ENCODE measurements around the gene PCDH7.

Gene PCDH7

DNA sequence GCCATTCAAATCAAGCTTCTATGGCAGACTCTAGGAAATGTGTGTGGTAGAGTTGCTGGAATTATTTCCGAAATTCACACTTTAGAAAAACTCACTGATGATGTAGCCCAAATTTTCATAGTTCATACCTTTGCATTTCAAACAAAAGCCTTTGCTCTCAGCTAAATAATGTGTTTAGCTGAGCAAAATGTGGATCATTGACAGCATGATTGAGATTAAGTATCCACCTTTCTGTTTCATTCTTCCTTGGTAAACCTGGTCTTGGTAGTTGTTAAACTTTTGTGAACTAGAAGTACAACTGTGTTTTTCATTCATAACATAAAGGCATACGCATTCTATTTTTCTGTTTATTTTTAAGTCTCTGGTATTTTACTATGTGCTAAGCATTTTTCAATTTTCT, 7.2 kb downstream of the PCDH7 start:
- H3K4me3 ChIP-seq (ENCODE audit: low read depth, low read length): no peak overlapping the region
- DNase-seq (ENCODE audit: low read depth): no peak
- TF ChIP-seq, protein P1, sequence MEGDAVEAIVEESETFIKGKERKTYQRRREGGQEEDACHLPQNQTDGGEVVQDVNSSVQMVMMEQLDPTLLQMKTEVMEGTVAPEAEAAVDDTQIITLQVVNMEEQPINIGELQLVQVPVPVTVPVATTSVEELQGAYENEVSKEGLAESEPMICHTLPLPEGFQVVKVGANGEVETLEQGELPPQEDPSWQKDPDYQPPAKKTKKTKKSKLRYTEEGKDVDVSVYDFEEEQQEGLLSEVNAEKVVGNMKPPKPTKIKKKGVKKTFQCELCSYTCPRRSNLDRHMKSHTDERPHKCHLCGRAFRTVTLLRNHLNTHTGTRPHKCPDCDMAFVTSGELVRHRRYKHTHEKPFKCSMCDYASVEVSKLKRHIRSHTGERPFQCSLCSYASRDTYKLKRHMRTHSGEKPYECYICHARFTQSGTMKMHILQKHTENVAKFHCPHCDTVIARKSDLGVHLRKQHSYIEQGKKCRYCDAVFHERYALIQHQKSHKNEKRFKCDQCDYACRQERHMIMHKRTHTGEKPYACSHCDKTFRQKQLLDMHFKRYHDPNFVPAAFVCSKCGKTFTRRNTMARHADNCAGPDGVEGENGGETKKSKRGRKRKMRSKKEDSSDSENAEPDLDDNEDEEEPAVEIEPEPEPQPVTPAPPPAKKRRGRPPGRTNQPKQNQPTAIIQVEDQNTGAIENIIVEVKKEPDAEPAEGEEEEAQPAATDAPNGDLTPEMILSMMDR (IDR thresholded peaks at IDR 0.05; ENCODE audit: low read depth, low read length, missing control alignments): no peak

DNA sequence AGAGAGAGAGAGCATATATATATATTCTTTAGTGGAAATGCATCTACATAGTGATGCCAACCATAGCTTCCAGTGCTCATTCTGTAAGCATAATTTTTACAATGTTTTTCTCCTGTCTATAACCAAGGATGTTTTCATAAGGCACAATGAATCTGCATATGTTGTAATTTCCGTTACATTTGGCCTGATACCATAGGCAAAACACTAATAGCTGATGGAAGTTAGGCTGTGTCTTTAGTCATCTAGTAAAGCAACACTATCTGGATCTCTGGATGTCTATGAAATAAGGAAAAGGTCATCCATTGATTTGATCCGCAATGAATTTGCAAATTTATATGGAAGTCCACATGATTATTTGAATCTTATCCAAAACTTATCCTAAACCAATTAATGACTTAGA, 8.1 kb downstream of the PCDH7 start:
- TF ChIP-seq, protein P1 (IDR thresholded peaks at IDR 0.05; ENCODE audit: low read depth, low read length, missing control alignments): no peak
- H3K4me3 ChIP-seq (ENCODE audit: low read depth, low read length): no peak overlapping the region
- DNase-seq (ENCODE audit: low read depth): no peak

DNA sequence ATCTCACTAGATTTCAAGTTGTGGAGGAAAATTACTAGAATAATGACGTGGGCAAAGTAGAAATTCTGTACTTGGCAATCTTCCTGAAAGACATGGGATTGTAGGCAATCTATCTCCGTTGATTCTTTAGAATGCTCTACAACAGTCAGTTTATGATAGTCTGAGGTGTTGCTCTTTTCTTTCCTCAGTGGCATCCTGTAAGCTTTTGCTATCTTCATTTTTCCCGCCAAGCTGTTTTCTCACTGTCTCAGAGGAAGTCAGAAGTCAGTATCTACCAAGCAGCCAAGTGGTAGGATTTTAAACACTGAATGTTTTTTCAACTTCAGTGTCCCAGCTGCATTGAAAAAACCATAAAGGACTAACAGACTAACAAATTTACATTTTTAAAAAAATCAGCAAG, 23.7 kb downstream of the PCDH7 start:
- DNase-seq (ENCODE audit: low read depth): no peak
- H3K4me3 ChIP-seq (ENCODE audit: low read depth, low read length): no peak overlapping the region
- TF ChIP-seq, protein P1 (IDR thresholded peaks at IDR 0.05; ENCODE audit: low read depth, low read length, missing control alignments): no peak

DNA sequence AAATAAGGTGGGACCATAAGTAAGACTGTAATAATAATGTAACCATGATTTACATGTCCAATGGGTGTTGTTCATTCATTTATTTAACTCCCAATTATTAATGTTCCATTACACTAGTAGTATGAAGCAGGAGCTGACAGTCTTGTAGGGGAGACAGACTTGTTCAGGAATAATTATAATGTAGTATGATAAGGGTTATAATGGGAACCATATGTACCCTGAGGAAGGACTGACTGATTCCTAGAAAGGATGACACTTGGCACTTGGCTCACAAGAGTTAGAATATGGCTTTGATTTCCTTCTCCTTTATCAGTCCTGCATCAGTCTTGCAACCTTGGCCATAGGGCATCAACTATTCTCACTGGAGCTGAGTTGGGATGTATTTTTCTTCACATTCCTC, 24.2 kb downstream of the PCDH7 start:
- H3K4me3 ChIP-seq (ENCODE audit: low read depth, low read length): no peak overlapping the region
- DNase-seq (ENCODE audit: low read depth): no peak
- TF ChIP-seq, protein P1 (IDR thresholded peaks at IDR 0.05; ENCODE audit: low read depth, low read length, missing control alignments): no peak

DNA sequence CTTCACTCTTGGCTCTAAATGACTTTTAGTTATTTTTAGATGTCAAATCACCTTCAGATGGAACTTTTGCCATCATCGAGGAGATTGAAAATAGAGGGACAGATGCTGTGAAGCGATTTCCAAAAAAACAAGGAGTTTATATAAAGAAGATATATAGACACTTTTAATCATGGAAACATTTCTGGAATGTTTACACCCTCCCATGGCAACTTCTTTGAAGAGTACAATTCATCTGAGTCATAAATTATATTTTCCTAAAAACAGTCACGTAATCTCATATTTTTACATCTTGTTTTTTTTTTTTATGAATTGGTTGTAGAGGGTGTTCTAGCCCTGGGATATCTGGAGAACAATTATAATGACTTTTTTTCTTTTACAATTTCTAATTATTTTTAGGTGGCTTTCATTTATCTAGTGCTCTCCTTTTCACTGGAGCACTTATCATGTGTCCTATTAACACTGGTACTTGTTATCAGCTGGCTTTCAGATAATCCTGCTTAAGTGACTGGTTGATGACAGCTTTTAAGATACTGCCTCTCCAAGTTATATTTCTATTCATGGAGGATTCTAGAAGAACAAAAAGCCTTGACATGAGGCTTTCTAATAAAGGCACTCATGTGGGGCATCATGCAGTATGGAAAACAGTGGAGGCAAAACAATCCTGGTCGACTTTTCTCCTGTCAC, 24.9 kb downstream of the PCDH7 start:
- DNase-seq (ENCODE audit: low read depth): no peak
- H3K4me3 ChIP-seq (ENCODE audit: low read depth, low read length): no peak overlapping the region
- TF ChIP-seq, protein P1 (IDR thresholded peaks at IDR 0.05; ENCODE audit: low read depth, low read length, missing control alignments): no peak

DNA sequence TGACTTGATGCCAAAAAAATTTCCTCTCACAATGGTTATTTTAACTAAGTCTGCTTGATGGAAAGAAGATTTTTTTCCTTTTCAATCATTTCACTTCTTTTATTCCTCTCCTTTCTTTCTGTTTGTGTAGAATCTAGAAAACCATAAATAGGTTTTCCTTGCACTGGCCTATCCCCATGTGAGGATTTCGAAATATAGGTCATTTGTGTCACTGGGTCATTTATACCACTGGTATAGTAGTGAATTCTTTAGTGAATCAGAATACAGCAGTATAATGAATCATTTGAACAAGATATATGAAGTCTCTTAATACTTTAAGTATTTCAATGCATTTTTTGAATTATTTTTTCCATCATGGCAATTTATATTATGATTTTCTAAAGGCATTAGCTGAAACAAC, 26.6 kb downstream of the PCDH7 start:
- no peak overlapping the region for H3K4me3 ChIP-seq (ENCODE audit: low read depth, low read length)
- no peak for DNase-seq (ENCODE audit: low read depth)
- TF ChIP-seq, protein P1 (IDR thresholded peaks at IDR 0.05; ENCODE audit: low read depth, low read length, missing control alignments): no peak

DNA sequence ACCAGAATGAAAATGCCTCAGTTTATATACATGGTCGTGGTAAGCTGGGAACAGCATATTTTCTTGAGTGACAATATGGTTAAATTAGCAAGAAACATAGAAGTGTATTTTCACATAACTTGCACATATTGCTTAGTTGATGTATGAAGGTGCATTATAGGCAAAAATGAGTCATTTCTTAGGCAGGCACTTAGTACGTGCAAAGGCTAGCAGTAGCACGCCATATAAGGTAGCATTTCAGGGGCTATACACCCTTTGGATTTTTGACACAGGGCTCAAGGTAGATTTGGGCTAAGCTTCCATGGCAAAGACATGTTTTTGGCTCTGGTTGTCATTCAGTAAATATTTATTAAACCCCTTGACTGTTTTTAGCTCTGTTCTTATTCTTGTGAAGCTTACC, 33.1 kb downstream of the PCDH7 start:
- no peak overlapping the region for H3K4me3 ChIP-seq (ENCODE audit: low read depth, low read length)
- no peak for DNase-seq (ENCODE audit: low read depth)
- TF ChIP-seq, protein P1 (IDR thresholded peaks at IDR 0.05; ENCODE audit: low read depth, low read length, missing control alignments): no peak
